Fibroblast of lung (primary cell): ENCODE data around the gene ST6GALNAC6.

Experiments used
- EZH2 ChIP-seq: IDR thresholded peaks from 2 replicates; pipeline ENCODE4 v1.5.1; 2012; ENCODE audit warnings: low read length, control low read depth, mild to moderate bottlenecking; ENCODE audit errors: missing control alignments
- TF ChIP-seq, protein P1 (sequence below), 2 donors: IDR thresholded peaks in 1 of 2; conservative IDR thresholded peaks in 1 of 2; 1 replicate in 1 of 2; 2 replicates in 1 of 2; pipeline ENCODE4 v1.5.1; 2011 to 2012; ENCODE audit warnings: low read length in 2 of 2, control low read depth in 1 of 2, inconsistent platforms in 1 of 2, low read depth in 1 of 2, mild to moderate bottlenecking in 1 of 2

GRCh38 chr9:127944586-127945218 is 45.3 kb upstream of the ST6GALNAC6 start:
- TF ChIP-seq, protein P1, sequence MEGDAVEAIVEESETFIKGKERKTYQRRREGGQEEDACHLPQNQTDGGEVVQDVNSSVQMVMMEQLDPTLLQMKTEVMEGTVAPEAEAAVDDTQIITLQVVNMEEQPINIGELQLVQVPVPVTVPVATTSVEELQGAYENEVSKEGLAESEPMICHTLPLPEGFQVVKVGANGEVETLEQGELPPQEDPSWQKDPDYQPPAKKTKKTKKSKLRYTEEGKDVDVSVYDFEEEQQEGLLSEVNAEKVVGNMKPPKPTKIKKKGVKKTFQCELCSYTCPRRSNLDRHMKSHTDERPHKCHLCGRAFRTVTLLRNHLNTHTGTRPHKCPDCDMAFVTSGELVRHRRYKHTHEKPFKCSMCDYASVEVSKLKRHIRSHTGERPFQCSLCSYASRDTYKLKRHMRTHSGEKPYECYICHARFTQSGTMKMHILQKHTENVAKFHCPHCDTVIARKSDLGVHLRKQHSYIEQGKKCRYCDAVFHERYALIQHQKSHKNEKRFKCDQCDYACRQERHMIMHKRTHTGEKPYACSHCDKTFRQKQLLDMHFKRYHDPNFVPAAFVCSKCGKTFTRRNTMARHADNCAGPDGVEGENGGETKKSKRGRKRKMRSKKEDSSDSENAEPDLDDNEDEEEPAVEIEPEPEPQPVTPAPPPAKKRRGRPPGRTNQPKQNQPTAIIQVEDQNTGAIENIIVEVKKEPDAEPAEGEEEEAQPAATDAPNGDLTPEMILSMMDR (conservative IDR thresholded peaks at IDR 0.05 in 1 of 2, IDR thresholded peaks at IDR 0.05 in 1 of 2; ENCODE audit: low read depth in 1 of 2, low read length in 2 of 2) = no peak
- no peak for TF ChIP-seq EZH2
